Measurements from ENCODE around the gene PTPN11.
A peak's percentile ranks its signal among the peaks of the same experiment; 100 is the strongest.

Gene PTPN11

DNA sequence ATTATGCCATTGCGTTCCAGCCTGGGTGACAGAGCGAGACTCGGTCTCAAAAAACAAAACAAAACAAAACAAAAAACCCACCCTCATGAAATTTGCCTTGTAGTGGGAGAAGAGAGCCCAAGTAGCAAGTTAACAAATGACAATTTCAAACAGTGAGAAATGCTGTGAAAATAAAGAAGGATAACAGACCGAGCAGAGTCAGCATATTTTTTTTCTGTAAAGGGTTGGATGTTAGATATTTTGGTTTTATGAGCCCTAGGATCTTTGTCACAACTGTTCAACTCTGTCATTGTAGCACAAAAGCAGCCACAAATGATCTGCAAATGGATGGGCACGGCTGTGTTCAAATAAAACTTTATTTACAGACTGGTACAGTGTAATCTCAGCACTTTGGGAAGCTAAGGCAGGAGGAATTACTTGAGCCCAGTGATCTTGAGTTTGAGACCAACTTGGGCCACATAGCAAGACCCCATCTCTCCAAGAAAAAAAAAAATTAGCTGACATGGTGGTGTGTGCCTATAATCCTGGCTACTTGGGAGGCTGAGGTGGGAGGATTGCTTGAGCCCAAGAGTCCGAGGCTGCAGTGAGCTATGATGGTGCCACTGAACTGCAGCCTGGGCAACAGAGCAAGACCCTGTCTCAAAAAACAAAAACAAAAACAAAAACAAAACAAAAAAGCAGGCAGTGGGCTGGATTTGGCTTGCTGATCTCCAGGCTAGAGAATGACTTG, 117.1 kb downstream of the PTPN11 start:
- Histone ChIP-seq H4K20me1 (ENCODE audit: insufficient read depth, low read length) (no peaks in the 10 kb centered on the region), H2AFZ (ENCODE audit: low read depth, low read length) (no peak overlapping the region), H3K9ac (ENCODE audit: low read depth, low read length) (no peak overlapping the region), H3K4me1 (ENCODE audit: insufficient read depth, low read length) (peaks cover 8% of the 10 kb centered on the region), H3K9me3 (ENCODE audit: insufficient read depth, low read length, severe bottlenecking) (no peaks in the 10 kb centered on the region), H3K4me3 (ENCODE audit: low read depth in 1 of 2, low read length in 2 of 2) (no peak overlapping the region), H3K36me3 (ENCODE audit: insufficient read depth, low read length) (no peaks in the 10 kb centered on the region), H3K27ac (ENCODE audit: low read length) (no peak overlapping the region), H3K27me3 (ENCODE audit: insufficient read depth, low read length, poor library complexity) (peaks cover 3% of the 10 kb centered on the region), H3K79me2 (ENCODE audit: insufficient read depth, low read length) (no peaks in the 10 kb centered on the region), H3K4me2 (ENCODE audit: insufficient read depth, low read length) (no peak overlapping the region)
- ATAC-seq (ENCODE audit: insufficient read depth, low read depth) = no peak
- no peak for DNase-seq
- TF ChIP-seq, protein P1, sequence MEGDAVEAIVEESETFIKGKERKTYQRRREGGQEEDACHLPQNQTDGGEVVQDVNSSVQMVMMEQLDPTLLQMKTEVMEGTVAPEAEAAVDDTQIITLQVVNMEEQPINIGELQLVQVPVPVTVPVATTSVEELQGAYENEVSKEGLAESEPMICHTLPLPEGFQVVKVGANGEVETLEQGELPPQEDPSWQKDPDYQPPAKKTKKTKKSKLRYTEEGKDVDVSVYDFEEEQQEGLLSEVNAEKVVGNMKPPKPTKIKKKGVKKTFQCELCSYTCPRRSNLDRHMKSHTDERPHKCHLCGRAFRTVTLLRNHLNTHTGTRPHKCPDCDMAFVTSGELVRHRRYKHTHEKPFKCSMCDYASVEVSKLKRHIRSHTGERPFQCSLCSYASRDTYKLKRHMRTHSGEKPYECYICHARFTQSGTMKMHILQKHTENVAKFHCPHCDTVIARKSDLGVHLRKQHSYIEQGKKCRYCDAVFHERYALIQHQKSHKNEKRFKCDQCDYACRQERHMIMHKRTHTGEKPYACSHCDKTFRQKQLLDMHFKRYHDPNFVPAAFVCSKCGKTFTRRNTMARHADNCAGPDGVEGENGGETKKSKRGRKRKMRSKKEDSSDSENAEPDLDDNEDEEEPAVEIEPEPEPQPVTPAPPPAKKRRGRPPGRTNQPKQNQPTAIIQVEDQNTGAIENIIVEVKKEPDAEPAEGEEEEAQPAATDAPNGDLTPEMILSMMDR (IDR thresholded peaks at IDR 0.05; ENCODE audit: borderline replicate concordance, extremely low read depth, low read length, poor library complexity, severe bottlenecking) = no peak
- TF ChIP-seq EZH2 (IDR thresholded peaks at IDR 0.05; ENCODE audit: borderline replicate concordance, low read depth, low read length, severe bottlenecking) = no peak

DNA sequence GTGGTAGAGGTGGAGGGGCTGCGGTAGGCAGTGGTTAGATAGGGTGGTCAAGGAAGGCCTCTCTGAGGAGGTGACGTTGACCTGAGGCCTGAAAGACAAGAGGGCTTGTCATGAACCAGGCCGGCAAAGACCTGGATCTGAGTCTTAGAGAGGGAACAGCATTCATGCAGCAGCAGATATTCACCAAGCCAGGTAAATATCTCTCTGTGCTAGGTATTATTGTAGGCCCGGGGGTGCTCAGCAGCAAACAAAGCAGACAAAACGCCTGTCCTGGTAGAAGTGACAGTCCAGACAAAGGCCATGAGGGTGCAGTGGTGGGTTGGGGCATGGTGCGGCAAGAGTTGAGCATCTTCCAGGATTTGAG, 117.6 kb downstream of the PTPN11 start:
- peaks cover under 1% of the 10 kb centered on the region for H3K27me3 ChIP-seq (ENCODE audit: insufficient read depth, low read length, poor library complexity)
- peaks cover 8% of the 10 kb centered on the region for H3K4me1 ChIP-seq (ENCODE audit: insufficient read depth, low read length)
- DNase-seq = no peak
- H2AFZ ChIP-seq (ENCODE audit: low read depth, low read length) = no peak overlapping the region
- no peak for TF ChIP-seq EZH2 (IDR thresholded peaks at IDR 0.05; ENCODE audit: borderline replicate concordance, low read depth, low read length, severe bottlenecking)
- TF ChIP-seq, protein P1 (IDR thresholded peaks at IDR 0.05; ENCODE audit: borderline replicate concordance, extremely low read depth, low read length, poor library complexity, severe bottlenecking) = no peak
- no peaks in the 10 kb centered on the region for H3K79me2 ChIP-seq (ENCODE audit: insufficient read depth, low read length)
- H3K9ac ChIP-seq (ENCODE audit: low read depth, low read length) = no peak overlapping the region
- no peak for ATAC-seq (ENCODE audit: insufficient read depth, low read depth)
- H3K27ac ChIP-seq (ENCODE audit: low read length) = no peak overlapping the region
- H3K36me3 ChIP-seq (ENCODE audit: insufficient read depth, low read length) = no peaks in the 10 kb centered on the region
- no peaks in the 10 kb centered on the region for H3K9me3 ChIP-seq (ENCODE audit: insufficient read depth, low read length, severe bottlenecking)
- no peak overlapping the region for H3K4me3 ChIP-seq (ENCODE audit: low read depth in 1 of 2, low read length in 2 of 2)
- H3K4me2 ChIP-seq (ENCODE audit: insufficient read depth, low read length) = no peak overlapping the region
- H4K20me1 ChIP-seq (ENCODE audit: insufficient read depth, low read length) = no peaks in the 10 kb centered on the region

DNA sequence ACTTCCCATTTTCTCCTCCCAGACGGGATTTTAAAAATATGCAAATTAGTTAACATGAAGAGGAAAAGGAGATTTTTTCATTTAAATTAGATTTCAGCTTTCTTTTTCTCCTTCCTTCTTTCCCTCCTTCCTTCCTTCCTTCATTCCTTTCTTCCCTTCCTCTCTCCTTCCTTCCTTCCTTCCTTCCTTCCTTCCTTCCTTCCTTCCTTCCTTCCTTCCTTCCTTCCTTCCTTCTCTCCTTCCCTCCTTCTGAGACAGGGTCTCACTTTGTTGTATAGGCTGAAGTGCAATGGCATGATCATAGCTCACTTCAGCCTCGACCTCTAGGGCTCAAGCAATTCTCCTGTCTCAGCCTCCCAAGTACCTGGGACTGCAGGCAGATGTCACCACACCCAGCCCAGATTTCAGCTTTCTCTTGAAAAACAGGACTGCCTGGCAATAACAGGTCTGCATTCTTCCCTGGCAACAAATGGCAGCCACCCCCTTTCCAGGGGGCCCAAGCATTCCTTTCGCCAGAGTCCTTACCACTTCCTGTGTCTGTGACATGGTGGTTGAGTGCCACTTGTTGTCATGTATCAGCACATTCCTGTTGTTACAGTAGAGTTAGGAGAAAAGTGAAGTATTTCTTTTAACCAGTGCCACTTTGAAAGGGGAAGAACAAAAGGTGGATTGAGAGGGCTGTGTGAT, 119.1 kb downstream of the PTPN11 start:
- Histone ChIP-seq H3K79me2 (ENCODE audit: insufficient read depth, low read length) (no peaks in the 10 kb centered on the region), H3K4me3 (ENCODE audit: low read depth in 1 of 2, low read length in 2 of 2) (no peak overlapping the region), H2AFZ (ENCODE audit: low read depth, low read length) (peak overlapping the region; percentile 42), H3K9me3 (ENCODE audit: insufficient read depth, low read length, severe bottlenecking) (no peaks in the 10 kb centered on the region), H3K4me1 (ENCODE audit: insufficient read depth, low read length) (peaks cover 8% of the 10 kb centered on the region), H3K9ac (ENCODE audit: low read depth, low read length) (no peak overlapping the region), H3K27me3 (ENCODE audit: insufficient read depth, low read length, poor library complexity) (no peaks in the 10 kb centered on the region), H3K4me2 (ENCODE audit: insufficient read depth, low read length) (peak overlapping the region; percentile 42; the same call in 1 of the 2 replicates), H3K27ac (ENCODE audit: low read length) (no peak overlapping the region), H4K20me1 (ENCODE audit: insufficient read depth, low read length) (no peaks in the 10 kb centered on the region), H3K36me3 (ENCODE audit: insufficient read depth, low read length) (no peaks in the 10 kb centered on the region)
- peak; percentile 73 for ATAC-seq (ENCODE audit: insufficient read depth, low read depth)
- peak; percentile 44 for DNase-seq
- TF ChIP-seq EZH2 (IDR thresholded peaks at IDR 0.05; ENCODE audit: borderline replicate concordance, low read depth, low read length, severe bottlenecking) = no peak
- TF ChIP-seq, protein P1 (IDR thresholded peaks at IDR 0.05; ENCODE audit: borderline replicate concordance, extremely low read depth, low read length, poor library complexity, severe bottlenecking) = peak; percentile 21

Data from DND-41 (cell line).